HEK293T (cell line): ENCODE data around the gene UNC45A.
"Not testable (repeated sequence)": the region's sequence is repeated elsewhere in the genome, so short reads cannot be mapped to it uniquely, and the experiment has no call there.

Experiments
- CTCF ChIA-PET: fragments of 350-600 bp; formaldehyde crosslinking; extraction: SDS; loops from one replicate; lab custom pipeline; 2021; ENCODE audit warnings: antibody characterized with exemption, inconsistent platforms; lab: Yijun Ruan, JAX
- POLR2A ChIA-PET: fragments of 350-600 bp; formaldehyde crosslinking; extraction: SDS; loops from one replicate; lab custom pipeline; 2020; ENCODE audit warnings: antibody characterized with exemption, inconsistent platforms; lab: Yijun Ruan, JAX
- DNase-seq: peaks from one replicate; pipeline ENCODE4 v3.0.0; 2012; ENCODE audit warnings: mixed read lengths; ENCODE audit errors: extremely low spot score
- ARNT ChIP-seq: fragments of 450-650 bp; IDR thresholded peaks from 2 replicates; pipeline ENCODE4 v1.6.1; 2017; ENCODE audit warnings: mild to moderate bottlenecking
- BHLHE40 ChIP-seq: fragments of 450-650 bp; IDR thresholded peaks from 2 replicates; pipeline ENCODE4 v1.6.1; 2016; ENCODE audit warnings: mild to moderate bottlenecking, moderate library complexity, borderline replicate concordance
- ELF4 ChIP-seq: fragments of 450-650 bp; IDR thresholded peaks from 2 replicates; pipeline ENCODE4 v1.6.1; 2017; ENCODE audit warnings: antibody characterized with exemption
- FOXA1 ChIP-seq: fragments of 450-650 bp; IDR thresholded peaks from 2 replicates; pipeline ENCODE4 v1.6.1; 2016; ENCODE audit warnings: mild to moderate bottlenecking
- FOXM1 ChIP-seq: fragments of 450-650 bp; IDR thresholded peaks from 2 replicates; pipeline ENCODE4 v1.6.1; 2017; ENCODE audit warnings: mild to moderate bottlenecking, borderline replicate concordance
- L3MBTL2 ChIP-seq: fragments of 450-650 bp; conservative IDR thresholded peaks from 2 replicates; pipeline ENCODE4 v1.6.1; 2016; ENCODE audit warnings: mild to moderate bottlenecking
- LEF1 ChIP-seq: fragments of 450-650 bp; IDR thresholded peaks from 2 replicates; pipeline ENCODE4 v1.6.1; 2017; ENCODE audit warnings: mild to moderate bottlenecking, borderline replicate concordance
- NFRKB ChIP-seq: fragments of 450-650 bp; IDR thresholded peaks from 2 replicates; pipeline ENCODE4 v1.6.1; 2016; ENCODE audit warnings: mild to moderate bottlenecking, moderate library complexity
- SP1 ChIP-seq: fragments of 450-650 bp; IDR thresholded peaks from 2 replicates; pipeline ENCODE4 v1.6.1; 2017
- SUZ12 ChIP-seq: fragments of 450-650 bp; IDR thresholded peaks from 2 replicates; pipeline ENCODE4 v1.6.1; 2016; ENCODE audit warnings: mild to moderate bottlenecking
- TARDBP ChIP-seq: fragments of 450-650 bp; IDR thresholded peaks from 2 replicates; pipeline ENCODE4 v1.6.1; 2016
- ZNF384 ChIP-seq: fragments of 450-650 bp; IDR thresholded peaks from 2 replicates; pipeline ENCODE4 v1.6.1; 2016
- TF ChIP-seq, protein P1 (sequence below): fragments of 450-650 bp; IDR thresholded peaks from 2 replicates; pipeline ENCODE4 v1.6.1; 2016

The UNC45A gene

GRCh38 chr15:90893175-90894090 lies 41.7 kb upstream of the UNC45A start:
- no peak for DNase-seq
- POLR2A ChIA-PET, result interaction anchor here (0.8 to 1.9 kb wide), 3 partner anchors 9 to 41 kb away, joined by 3 to 12 read pairs (median 3); partner anchors contain the start of genes MAN2A2 and UNC45A
- CTCF ChIA-PET, result interaction anchor here (0.6 to 1.4 kb wide), 2 partner anchors 38 to 710 kb away, joined by 3 to 7 read pairs; no protein-coding TSS in a partner anchor
- TF ChIP-seq, protein P1, sequence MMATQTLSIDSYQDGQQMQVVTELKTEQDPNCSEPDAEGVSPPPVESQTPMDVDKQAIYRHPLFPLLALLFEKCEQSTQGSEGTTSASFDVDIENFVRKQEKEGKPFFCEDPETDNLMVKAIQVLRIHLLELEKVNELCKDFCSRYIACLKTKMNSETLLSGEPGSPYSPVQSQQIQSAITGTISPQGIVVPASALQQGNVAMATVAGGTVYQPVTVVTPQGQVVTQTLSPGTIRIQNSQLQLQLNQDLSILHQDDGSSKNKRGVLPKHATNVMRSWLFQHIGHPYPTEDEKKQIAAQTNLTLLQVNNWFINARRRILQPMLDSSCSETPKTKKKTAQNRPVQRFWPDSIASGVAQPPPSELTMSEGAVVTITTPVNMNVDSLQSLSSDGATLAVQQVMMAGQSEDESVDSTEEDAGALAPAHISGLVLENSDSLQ, result no peak
- TF ChIP-seq ZNF384 (no peak), NFRKB (no peak), ARNT (no peak), FOXM1 (no peak), ELF4 (no peak), LEF1 (no peak), TARDBP (no peak), BHLHE40 (no peak), L3MBTL2 (no peak)

DNA sequence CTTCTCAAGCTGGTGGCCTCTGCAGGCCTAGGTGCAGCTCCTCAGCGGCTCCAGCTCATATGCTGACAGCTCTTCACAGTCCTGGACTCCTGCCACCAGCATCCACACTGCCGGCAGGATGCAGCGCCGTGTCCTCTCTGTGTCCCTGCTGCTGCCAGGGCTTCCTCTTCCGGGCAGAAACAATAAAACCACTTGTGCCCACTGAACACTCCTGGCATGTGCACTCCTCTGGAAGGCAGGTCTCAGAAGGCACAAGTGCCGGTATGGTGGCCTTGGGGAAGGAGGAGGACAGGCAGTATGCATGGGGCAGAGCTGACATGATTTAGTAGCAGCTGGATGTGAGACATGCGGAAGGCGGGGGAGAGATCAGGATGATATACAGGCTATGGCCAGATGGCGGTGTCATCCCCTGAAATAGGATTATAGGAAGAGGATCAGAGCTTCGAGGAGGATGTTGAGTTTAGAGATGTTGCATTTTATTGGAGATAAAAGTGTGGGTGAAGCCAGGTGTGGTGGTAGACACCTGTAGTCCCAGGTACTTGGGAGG lies 39.4 kb upstream of the UNC45A start:
- ChIA-PET POLR2A (interaction anchor here (0.6 to 1.5 kb wide), 5 partner anchors 9 to 54 kb away, joined by 3 to 6 read pairs (median 3); no protein-coding TSS in a partner anchor), CTCF (interaction anchor here (1.0 to 3.6 kb wide), 3 partner anchors 9 to 36 kb away, joined by 4 to 15 read pairs (median 15); partner anchors contain the start of gene HDDC3)
- DNase-seq, result peak; percentile 37
- TF ChIP-seq, protein P1, result peak; percentile 82
- TF ChIP-seq L3MBTL2, result no peak

- not testable (repeated sequence) for DNase-seq
- ChIA-PET POLR2A (interaction anchor here (1.2 to 2.0 kb wide), 3 partner anchors 26 to 38 kb away, joined by 3 to 6 read pairs (median 5); partner anchors contain the start of gene UNC45A), CTCF (interaction anchor here (0.7 to 3.6 kb wide), 3 partner anchors 35 to 721 kb away, joined by 4 to 15 read pairs (median 6); partner anchors contain the start of genes HDDC3 and UNC45A)
Observed at GRCh38 chr15:90897131-90897655, 37.9 kb upstream of the UNC45A start.

- DNase-seq, result peak; percentile 54
- ChIA-PET POLR2A (interaction anchor here (1.2 to 7.5 kb wide), 4 partner anchors 8 to 184 kb away, joined by 3 to 142 read pairs (median 8); partner anchors contain the start of genes BLM, HDDC3 and UNC45A), CTCF (interaction anchor here (0.7 to 5.5 kb wide), 6 partner anchors 12 to 83 kb away, joined by 3 to 57 read pairs (median 4); partner anchors contain the start of genes HDDC3 and UNC45A)
- TF ChIP-seq FOXA1, result no peak
- TF ChIP-seq, protein P1, result no peak
- no peak for TF ChIP-seq L3MBTL2
- no peak for TF ChIP-seq FOXM1
- TF ChIP-seq SP1, result no peak
- TF ChIP-seq SUZ12, result no peak
Observed at GRCh38 chr15:90901175-90902039, 33.7 kb upstream of the UNC45A start.

GRCh38 chr15:90902040-90902839 lies 32.8 kb upstream of the UNC45A start:
- peak; percentile 62; the same call in 1 of the 2 replicates for TF ChIP-seq L3MBTL2
- TF ChIP-seq BHLHE40, result no peak
- CTCF ChIA-PET, result interaction anchor here (0.6 to 5.5 kb wide), 8 partner anchors 13 to 493 kb away, joined by 3 to 57 read pairs (median 4); partner anchors contain the start of genes HDDC3 and UNC45A
- POLR2A ChIA-PET, result interaction anchor here (1.0 to 7.5 kb wide), 9 partner anchors 9 to 185 kb away, joined by 3 to 142 read pairs (median 10); partner anchors contain the start of genes BLM, HDDC3, RCCD1 and UNC45A
- DNase-seq, result peak; percentile 96
